GM19043 (cell line): ENCODE data around the gene HEPHL1.
"Not testable (repeated sequence)": the region's sequence is repeated elsewhere in the genome, so short reads cannot be mapped to it uniquely, and the experiment has no call there.

ENCODE experiments used
- ATAC-seq: cut with Tn5 transposase; IDR thresholded peaks from one replicate; pipeline ENCODE4 v1.9.1; 2021; ENCODE audit warnings: low read depth; ENCODE audit not compliant: unreplicated experiment

Gene HEPHL1

GRCh38 chr11:94147433-94147845, 126.3 kb downstream of the HEPHL1 start:
- ATAC-seq: no peak

GRCh38 chr11:94148189-94148588, 127.0 kb downstream of the HEPHL1 start:
- ATAC-seq: no peak

GRCh38 chr11:94149431-94150017, 128.4 kb downstream of the HEPHL1 start:
- ATAC-seq: no peak

- no peak for ATAC-seq
Observed at GRCh38 chr11:94150056-94150455, 128.9 kb downstream of the HEPHL1 start.

DNA sequence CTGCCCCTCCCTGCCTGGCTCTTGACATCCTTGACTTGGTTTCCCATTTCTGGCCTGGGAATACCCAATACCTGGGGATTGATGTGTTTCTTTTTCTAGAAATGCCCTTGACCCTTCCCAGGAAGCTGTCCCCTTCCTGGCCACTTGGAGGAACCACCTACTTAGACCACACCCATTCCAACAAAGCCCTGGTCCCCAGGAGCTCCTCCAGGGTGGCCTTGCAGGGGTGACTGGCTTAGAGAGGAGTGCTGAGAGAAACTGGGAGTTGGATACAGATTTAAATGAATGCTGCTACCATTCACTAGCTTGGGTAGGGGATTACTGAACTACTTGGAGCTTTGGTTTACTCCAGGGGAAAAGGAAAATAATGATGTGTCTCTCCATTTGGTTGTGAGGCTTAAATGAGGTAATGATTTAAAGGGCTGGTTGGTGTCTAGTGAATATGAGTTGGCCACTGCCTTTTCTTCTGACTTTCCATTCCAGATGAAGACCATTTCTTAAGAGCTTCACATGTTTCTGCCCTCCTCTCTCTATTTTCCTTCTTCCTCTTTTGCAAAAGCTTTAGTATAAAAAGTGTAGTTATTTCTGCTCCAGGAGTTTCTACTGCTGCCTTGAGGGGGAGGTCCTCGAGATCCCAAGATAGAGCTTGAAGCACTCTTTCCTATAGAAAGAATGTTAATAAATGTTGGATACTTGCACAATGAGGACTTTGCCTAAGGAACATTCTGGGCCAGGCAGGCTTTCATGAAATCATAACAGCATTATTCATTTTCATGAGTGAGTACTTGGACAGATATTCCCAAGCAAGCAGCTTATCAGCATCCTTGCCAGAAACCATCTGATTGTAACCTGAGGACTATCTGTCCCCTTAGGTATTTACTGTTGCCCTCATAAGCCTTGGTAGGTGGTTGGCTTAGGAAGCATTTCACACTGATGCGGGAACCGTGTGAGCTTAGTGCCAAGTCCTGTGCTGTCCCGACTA, 129.8 kb downstream of the HEPHL1 start:
- no peak for ATAC-seq

- peak; percentile 58 for ATAC-seq
Observed at GRCh38 chr11:94151903-94152677, 130.9 kb downstream of the HEPHL1 start.

DNA sequence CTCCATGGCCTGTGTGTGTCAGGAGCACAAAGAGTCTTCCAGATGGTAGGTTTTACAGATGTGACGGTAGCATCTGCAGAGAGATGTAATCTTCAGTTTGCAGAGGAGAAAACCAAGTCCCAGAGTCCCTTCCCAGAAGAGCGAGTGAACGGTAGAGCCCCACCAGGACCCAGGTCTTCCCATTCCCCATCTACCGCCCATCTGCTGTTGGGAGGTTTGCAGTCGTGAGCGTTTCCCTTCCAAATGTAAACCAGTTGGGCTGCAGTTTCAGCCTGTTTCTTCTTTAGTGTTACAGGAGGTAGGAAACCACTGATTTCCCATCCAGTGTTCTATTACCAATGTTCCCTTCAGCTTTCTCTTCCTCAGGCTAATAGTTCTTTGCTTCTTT, 131.5 kb downstream of the HEPHL1 start:
- ATAC-seq: no peak

GRCh38 chr11:94153320-94153719, 132.2 kb downstream of the HEPHL1 start:
- ATAC-seq: no peak

- ATAC-seq: no peak
Observed at GRCh38 chr11:94154095-94154856, 133.1 kb downstream of the HEPHL1 start.

DNA sequence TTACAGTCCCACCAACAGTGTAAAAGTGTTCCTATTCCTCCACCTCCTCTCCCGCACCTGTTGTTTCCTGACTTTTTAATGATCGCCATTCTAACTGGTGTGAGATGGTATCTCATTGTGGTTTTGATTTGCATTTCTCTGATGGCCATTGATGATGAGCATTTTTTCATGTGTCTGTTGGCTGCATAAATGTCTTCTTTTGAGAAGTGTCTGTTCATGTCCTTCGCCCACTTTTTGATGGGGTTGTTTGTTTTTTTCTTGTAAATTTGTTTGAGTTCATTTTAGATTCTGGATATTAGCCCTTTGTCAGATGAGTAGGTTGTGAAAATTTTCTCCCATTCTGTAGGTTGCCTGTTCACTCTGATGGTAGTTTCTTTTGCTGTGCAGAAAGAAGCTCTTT, 136.2 kb downstream of the HEPHL1 start:
- not testable (repeated sequence) for ATAC-seq
